OCI-LY1 (cell line): ENCODE data around the gene MUC5AC.

Source experiments
- H2AFZ ChIP-seq: fragments of 200-600 bp; sonication (generic), shearing (Covaris generic); 2 replicates; pipeline ENCODE4 v1.6.0; 2014; ENCODE audit warnings: antibody characterized with exemption, mild to moderate bottlenecking, low read length
- H3F3A ChIP-seq: fragments of 200-600 bp; sonication (generic), shearing (Covaris generic); 2 replicates; pipeline ENCODE4 v1.6.0; 2014; ENCODE audit warnings: mild to moderate bottlenecking, antibody characterized with exemption, low read length, moderate library complexity; ENCODE audit not compliant: insufficient read depth
- H3K27ac ChIP-seq: fragments of 200-600 bp; sonication (generic); 2 replicates; pipeline ENCODE4 v1.5.1; 2014; ENCODE audit warnings: low read length, mixed run types, mild to moderate bottlenecking, low read depth; ENCODE audit not compliant: poor library complexity, severe bottlenecking
- H3K27me3 ChIP-seq: fragments of 200-600 bp; sonication (generic); 2 replicates; pipeline ENCODE4 v1.6.0; 2014; ENCODE audit warnings: antibody characterized with exemption, mild to moderate bottlenecking, low read length, moderate library complexity; ENCODE audit not compliant: insufficient read depth
- H3K36me3 ChIP-seq: fragments of 200-600 bp; sonication (generic); 2 replicates; pipeline ENCODE4 v1.6.1; 2014; ENCODE audit warnings: mild to moderate bottlenecking, antibody characterized with exemption, low read length, moderate library complexity, mixed read lengths; ENCODE audit not compliant: insufficient read depth
- H3K4me1 ChIP-seq: fragments of 200-600 bp; sonication (generic); 2 replicates; pipeline ENCODE4 v1.5.1; 2014; ENCODE audit warnings: mild to moderate bottlenecking, low read length, moderate library complexity; ENCODE audit not compliant: insufficient read depth, severe bottlenecking
- H3K4me2 ChIP-seq: fragments of 200-600 bp; sonication (generic), shearing (Covaris generic); 2 replicates; pipeline ENCODE4 v1.6.1; 2014; ENCODE audit warnings: low read length
- H3K4me3 ChIP-seq: fragments of 200-600 bp; sonication (generic); 2 replicates; pipeline ENCODE4 v1.5.1; 2014; ENCODE audit warnings: low read length, low read depth, mild to moderate bottlenecking, mixed read lengths; ENCODE audit not compliant: poor library complexity, severe bottlenecking
- H3K79me2 ChIP-seq: fragments of 200-600 bp; shearing (Covaris generic); 2 replicates; pipeline ENCODE4 v1.6.1; 2016; ENCODE audit warnings: mixed run types, low read length, mixed read lengths; ENCODE audit not compliant: insufficient read depth
- H3K9ac ChIP-seq: fragments of 200-600 bp; sonication (generic), shearing (Covaris generic); 2 replicates; pipeline ENCODE4 v1.6.1; 2014; ENCODE audit warnings: mild to moderate bottlenecking, low read length, mixed read lengths
- H3K9me2 ChIP-seq: fragments of 200-600 bp; sonication (generic), shearing (Covaris generic); 2 replicates; pipeline ENCODE4 v1.6.1; 2014; ENCODE audit warnings: low read depth, mild to moderate bottlenecking, low read length, mixed read lengths
- H3K9me3 ChIP-seq: fragments of 200-600 bp; shearing (Covaris generic); 2 replicates; pipeline ENCODE4 v1.6.1; 2014; ENCODE audit warnings: low read length, mixed read lengths
- H4K20me1 ChIP-seq: fragments of 200-600 bp; sonication (generic), shearing (Covaris generic); 2 replicates; pipeline ENCODE4 v1.6.0; 2016; ENCODE audit warnings: mild to moderate bottlenecking, low read length; ENCODE audit not compliant: insufficient read depth
- EZH2 ChIP-seq: fragments of 200-600 bp; sonication (generic), shearing (Covaris generic); IDR thresholded peaks from 2 replicates; pipeline ENCODE4 v1.8.0; 2017; ENCODE audit warnings: borderline replicate concordance, mixed run types, mild to moderate bottlenecking, antibody characterized with exemption, low read length, moderate library complexity, mixed read lengths
- TF ChIP-seq, protein P1 (sequence below): fragments of 200-600 bp; sonication (generic), shearing (Covaris generic); IDR thresholded peaks from 2 replicates; pipeline ENCODE4 v1.5.1; 2017; ENCODE audit warnings: mild to moderate bottlenecking, antibody characterized with exemption, low read length, moderate library complexity, mixed read lengths

The MUC5AC gene

DNA sequence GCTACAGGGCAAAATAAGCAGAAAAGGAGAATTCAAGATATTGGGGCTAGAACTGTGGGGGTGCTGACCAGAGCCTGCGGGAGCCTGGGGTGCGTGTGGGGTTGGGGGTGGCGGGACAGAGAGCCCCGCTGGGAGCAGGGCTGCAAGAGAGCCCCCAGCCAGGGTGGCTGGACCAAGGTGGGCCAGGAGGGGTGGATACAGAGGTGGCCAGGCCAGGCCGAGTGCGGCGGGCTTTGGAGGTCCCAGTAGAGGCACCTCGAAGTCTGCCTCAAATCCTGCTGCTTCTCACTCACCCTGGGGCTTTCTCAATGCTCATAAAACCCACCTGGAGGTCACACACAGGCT, 48.2 kb downstream of the MUC5AC start:
- Histone ChIP-seq H3K4me1 (no peaks in the 10 kb centered on the region), H3K4me2 (no peak overlapping the region), H3K9me2 (no peaks in the 10 kb centered on the region), H4K20me1 (no peaks in the 10 kb centered on the region), H3K27me3 (no peaks in the 10 kb centered on the region; the same call in 1 of the 2 replicates), H3K79me2 (no peaks in the 10 kb centered on the region), H3K9me3 (no peaks in the 10 kb centered on the region), H3K27ac (no peak overlapping the region), H3K9ac (no peak overlapping the region), H3F3A (no peaks in the 10 kb centered on the region), H3K4me3 (no peak overlapping the region), H2AFZ (no peak overlapping the region), H3K36me3 (no peaks in the 10 kb centered on the region)
- TF ChIP-seq EZH2, result no peak
- TF ChIP-seq, protein P1, sequence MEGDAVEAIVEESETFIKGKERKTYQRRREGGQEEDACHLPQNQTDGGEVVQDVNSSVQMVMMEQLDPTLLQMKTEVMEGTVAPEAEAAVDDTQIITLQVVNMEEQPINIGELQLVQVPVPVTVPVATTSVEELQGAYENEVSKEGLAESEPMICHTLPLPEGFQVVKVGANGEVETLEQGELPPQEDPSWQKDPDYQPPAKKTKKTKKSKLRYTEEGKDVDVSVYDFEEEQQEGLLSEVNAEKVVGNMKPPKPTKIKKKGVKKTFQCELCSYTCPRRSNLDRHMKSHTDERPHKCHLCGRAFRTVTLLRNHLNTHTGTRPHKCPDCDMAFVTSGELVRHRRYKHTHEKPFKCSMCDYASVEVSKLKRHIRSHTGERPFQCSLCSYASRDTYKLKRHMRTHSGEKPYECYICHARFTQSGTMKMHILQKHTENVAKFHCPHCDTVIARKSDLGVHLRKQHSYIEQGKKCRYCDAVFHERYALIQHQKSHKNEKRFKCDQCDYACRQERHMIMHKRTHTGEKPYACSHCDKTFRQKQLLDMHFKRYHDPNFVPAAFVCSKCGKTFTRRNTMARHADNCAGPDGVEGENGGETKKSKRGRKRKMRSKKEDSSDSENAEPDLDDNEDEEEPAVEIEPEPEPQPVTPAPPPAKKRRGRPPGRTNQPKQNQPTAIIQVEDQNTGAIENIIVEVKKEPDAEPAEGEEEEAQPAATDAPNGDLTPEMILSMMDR, result no peak

DNA sequence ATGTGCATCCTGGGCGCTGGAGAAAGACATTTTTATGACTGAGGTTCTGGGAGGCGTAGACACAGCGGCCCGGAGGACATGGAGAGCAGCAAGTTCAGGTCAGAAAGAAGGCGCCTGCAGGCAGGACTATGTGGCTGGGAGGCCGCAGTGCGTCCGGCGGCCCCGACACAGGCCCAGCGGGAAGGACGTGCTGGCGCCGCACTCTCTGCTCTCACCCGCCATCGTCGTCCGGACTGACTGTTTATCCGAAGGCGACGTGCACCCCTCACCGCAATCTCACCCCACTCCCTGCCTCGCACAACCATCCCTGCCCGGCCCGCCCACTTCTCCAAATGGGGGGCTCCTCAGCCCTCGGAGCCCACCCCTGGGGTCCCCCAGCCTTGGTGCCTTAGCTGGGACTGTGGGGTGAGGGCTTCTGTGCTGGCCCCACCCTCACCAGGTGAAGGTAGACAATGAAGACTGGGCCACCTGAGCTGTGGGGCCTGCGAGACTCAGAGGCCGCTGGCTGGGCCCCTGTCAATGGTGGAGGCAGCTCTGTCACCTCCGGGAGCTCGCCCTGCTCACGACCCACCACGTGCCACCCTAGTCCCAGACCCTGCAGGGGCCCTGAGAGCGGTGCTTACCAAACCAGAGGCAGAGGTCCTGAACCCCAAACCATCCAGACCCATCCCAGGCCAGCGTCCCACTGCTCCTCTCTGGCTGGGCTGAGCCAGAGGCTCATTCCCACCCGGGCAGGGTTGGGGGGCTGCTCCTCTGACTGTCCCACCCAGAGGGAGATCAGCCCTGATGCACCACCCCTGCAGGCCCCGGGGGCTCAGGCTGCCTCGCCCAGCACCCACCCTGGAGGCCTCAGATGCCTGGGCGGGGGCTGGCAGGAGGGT, 48.9 kb downstream of the MUC5AC start:
- no peaks in the 10 kb centered on the region for H4K20me1 ChIP-seq
- no peaks in the 10 kb centered on the region for H3K79me2 ChIP-seq
- H2AFZ ChIP-seq, result no peak overlapping the region
- H3K4me2 ChIP-seq, result no peak overlapping the region
- H3K4me3 ChIP-seq, result no peak overlapping the region
- no peak for TF ChIP-seq EZH2
- TF ChIP-seq, protein P1, result no peak
- H3F3A ChIP-seq, result no peaks in the 10 kb centered on the region
- H3K36me3 ChIP-seq, result no peaks in the 10 kb centered on the region
- H3K9me3 ChIP-seq, result peaks cover 6% of the 10 kb centered on the region; the same call in 1 of the 2 replicates
- no peak overlapping the region for H3K9ac ChIP-seq
- H3K27ac ChIP-seq, result no peak overlapping the region
- peaks cover 3% of the 10 kb centered on the region; the same call in 1 of the 2 replicates for H3K27me3 ChIP-seq
- no peaks in the 10 kb centered on the region for H3K9me2 ChIP-seq
- no peaks in the 10 kb centered on the region for H3K4me1 ChIP-seq

DNA sequence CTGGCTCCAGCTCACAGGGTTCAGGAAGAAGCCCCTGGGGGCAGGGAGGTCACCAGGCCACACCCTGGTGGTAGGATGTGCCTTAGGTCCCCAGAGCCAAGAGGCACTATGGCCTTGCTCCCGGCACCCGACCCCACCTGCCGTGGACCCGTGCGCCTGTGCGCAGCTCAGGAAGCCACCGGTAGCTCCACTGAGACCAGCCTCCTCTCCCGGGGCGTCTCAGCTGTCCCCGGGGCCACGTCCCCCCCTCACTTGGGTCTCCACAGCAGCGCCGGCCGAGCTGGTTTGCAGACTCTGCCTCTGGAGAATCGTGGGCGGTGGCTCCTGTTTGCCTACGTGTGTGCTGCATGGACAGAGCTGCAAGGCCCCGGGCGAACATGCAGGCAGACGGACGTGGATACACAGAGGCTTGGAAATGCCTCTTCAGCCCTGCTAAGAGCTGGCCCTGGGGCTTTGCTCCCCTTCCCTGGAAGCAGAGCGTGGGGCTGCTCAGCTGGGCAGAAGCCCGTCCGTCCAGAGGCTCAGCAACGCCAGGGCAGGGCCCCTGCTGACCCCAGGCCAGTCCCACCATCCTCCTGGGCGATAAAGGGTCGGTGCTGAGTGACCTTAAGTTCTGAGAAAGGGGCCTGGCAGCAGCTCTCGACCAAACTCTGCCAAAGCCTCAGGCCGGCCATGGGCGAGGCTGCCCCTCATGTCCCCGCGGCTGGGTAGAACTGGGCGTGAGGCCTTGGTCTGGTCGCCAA, 49.8 kb downstream of the MUC5AC start:
- Histone ChIP-seq H3K4me3 (no peak overlapping the region), H3K36me3 (no peaks in the 10 kb centered on the region), H3K27ac (no peak overlapping the region), H3K79me2 (no peaks in the 10 kb centered on the region), H4K20me1 (no peaks in the 10 kb centered on the region), H3F3A (no peaks in the 10 kb centered on the region), H3K9ac (no peak overlapping the region), H3K9me3 (peaks cover 6% of the 10 kb centered on the region; the same call in 1 of the 2 replicates), H2AFZ (no peak overlapping the region), H3K4me2 (no peak overlapping the region), H3K4me1 (no peaks in the 10 kb centered on the region), H3K9me2 (no peaks in the 10 kb centered on the region), H3K27me3 (peaks cover 3% of the 10 kb centered on the region; the same call in 1 of the 2 replicates)
- TF ChIP-seq EZH2, result no peak
- TF ChIP-seq, protein P1, result no peak
